Immature natural killer cell (primary cell): ENCODE measurements around the gene AUH. TPM values are rescaled to one million over a fixed set of nuclear protein-coding genes. Genes with fewer than 3 reads are reported as not detected.

Source experiments
- DNase-seq, 3 donors: peaks; one replicate each; pipeline ENCODE4 v3.0.0; 2022; ENCODE audit warnings: mixed read lengths in 1 of 3
- H3K27ac Mint-ChIP-seq, 6 donors: one replicate each; pipeline ENCODE4 v1.8.0; 2020; ENCODE audit warnings: mixed read lengths in 6 of 6, mild to moderate bottlenecking in 5 of 6, inconsistent platforms in 4 of 6, moderate library complexity in 3 of 6
- H3K27me3 Mint-ChIP-seq, 3 donors: one replicate each; pipeline ENCODE4 v1.8.0; 2020 to 2021; ENCODE audit warnings: low read depth in 3 of 3, mild to moderate bottlenecking in 3 of 3, mixed read lengths in 3 of 3, moderate library complexity in 3 of 3, inconsistent platforms in 1 of 3
- H3K36me3 Mint-ChIP-seq, 3 donors: one replicate each; pipeline ENCODE4 v1.8.0; 2020; ENCODE audit warnings: mixed read lengths in 3 of 3, inconsistent platforms in 2 of 3, mild to moderate bottlenecking in 2 of 3
- H3K4me1 Mint-ChIP-seq, 2 donors: one replicate each; pipeline ENCODE4 v1.8.0; 2020; ENCODE audit warnings: inconsistent platforms in 2 of 2, mild to moderate bottlenecking in 2 of 2, mixed read lengths in 2 of 2, moderate library complexity in 1 of 2
- H3K4me3 Mint-ChIP-seq, 5 donors: one replicate each; pipeline ENCODE4 v1.8.0; 2020; ENCODE audit warnings: mild to moderate bottlenecking in 5 of 5, mixed read lengths in 5 of 5, inconsistent platforms in 3 of 5, moderate library complexity in 3 of 5
- H3K9me3 Mint-ChIP-seq, 6 donors: one replicate each; pipeline ENCODE4 v1.8.0; 2020; ENCODE audit warnings: mild to moderate bottlenecking in 6 of 6, mixed read lengths in 6 of 6, inconsistent platforms in 4 of 6, moderate library complexity in 3 of 6
- polyA plus RNA-seq, 3 donors: library from polyadenylated mRNA; unstranded; fragments of 300-500 nt; fragmentation: Illumina TruSeq; gene quantifications; one replicate each; pipeline ENCODE4 v1.2.3, GENCODE V29; 2021

Gene AUH
- polyA plus RNA-seq, 3 donors from 2014 or later, result 16.9 to 23.2 (median 18.2) TPM

DNA sequence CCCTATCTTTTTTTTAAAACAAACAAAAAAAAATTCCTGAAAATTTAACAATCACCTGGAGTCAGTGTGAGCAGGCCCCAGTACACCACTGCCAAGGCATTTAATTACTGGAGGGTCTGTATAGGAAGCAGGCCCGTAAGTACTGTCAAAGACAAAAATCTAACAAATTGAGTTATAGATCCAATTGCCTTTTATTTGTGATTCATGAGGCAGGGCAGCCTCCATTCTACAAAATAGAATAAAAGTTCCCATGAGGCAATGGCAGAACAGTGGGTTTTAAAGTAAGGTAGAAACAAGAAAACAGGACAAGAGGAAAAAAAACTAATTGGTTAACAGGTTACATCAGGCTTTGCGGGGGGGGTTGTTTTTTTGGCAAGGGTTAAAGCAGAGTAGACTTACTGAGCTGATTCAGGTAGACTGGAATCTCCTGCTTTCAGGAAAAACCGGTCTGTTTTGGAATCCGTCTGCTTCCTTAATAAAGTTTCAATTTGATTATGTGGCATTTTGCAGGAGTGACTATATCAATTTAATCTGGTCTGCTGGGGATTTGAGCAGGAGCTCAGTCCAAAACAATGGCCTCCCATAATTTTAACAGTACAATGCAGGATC lies 48.9 kb downstream of the AUH start:
- no peak for DNase-seq
- H3K27ac Mint-ChIP-seq, result no peak overlapping the region
- H3K4me1 Mint-ChIP-seq, result peaks cover 3 to 14% of the 10 kb centered on the region in 2 donors
- H3K9me3 Mint-ChIP-seq, result no peaks in the 10 kb centered on the region
- no peak overlapping the region for H3K4me3 Mint-ChIP-seq
- H3K36me3 Mint-ChIP-seq, result peaks cover 13 to 33% (median 22%) of the 10 kb centered on the region in 3 donors
- H3K27me3 Mint-ChIP-seq, result peaks cover 0 to 2% (median 0%) of the 10 kb centered on the region in 3 donors

DNA sequence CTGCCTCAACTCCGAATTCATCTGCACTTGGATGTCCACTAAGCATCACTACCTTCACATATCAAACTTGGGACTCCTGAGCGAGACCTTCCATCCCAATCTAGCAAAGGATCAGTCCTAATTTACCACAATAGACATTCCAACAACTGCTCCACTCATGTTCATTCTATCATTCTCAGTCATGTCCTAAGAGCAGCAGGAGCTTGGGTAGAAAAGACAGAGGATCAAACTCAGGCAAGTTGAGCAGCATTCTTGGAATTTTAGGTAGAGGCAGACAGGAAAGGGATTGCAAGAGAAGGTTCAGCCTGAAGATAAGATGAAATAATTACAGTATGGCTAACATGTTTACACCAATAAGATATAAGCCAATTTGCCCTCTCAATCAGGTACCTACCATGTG lies 51.7 kb downstream of the AUH start:
- no peak overlapping the region for H3K4me3 Mint-ChIP-seq
- H3K36me3 Mint-ChIP-seq, result peaks cover 9 to 24% (median 23%) of the 10 kb centered on the region in 3 donors
- H3K9me3 Mint-ChIP-seq, result no peaks in the 10 kb centered on the region
- H3K27me3 Mint-ChIP-seq, result peaks cover 0 to 2% (median 0%) of the 10 kb centered on the region in 3 donors
- no peak overlapping the region for H3K27ac Mint-ChIP-seq
- H3K4me1 Mint-ChIP-seq, result peaks cover 11 to 26% of the 10 kb centered on the region in 2 donors
- DNase-seq, result no peak

DNA sequence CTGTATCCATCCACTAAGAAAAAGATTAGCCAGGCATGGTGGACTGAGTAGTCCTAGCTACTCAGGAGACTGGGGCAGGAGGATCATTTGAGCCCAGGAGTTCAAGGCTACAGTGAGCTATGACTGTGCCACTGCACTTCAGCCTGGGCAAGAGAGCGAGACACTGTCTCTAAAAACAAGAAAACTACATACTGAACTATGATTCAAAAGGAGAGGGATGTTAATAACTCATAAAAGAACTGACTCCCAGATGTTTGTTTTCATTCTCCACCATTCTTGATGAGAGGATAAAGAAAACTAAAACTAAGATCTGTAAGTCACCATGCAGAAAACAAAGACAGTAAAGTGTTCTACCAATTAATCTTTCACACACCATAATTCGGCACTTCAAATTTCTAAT lies 53.5 kb downstream of the AUH start:
- peak overlapping the region in 1 of 6 donors; percentile 14 for H3K27ac Mint-ChIP-seq
- no peak for DNase-seq
- peaks cover 9 to 24% (median 23%) of the 10 kb centered on the region in 3 donors for H3K36me3 Mint-ChIP-seq
- no peak overlapping the region for H3K4me3 Mint-ChIP-seq
- H3K27me3 Mint-ChIP-seq, result peaks cover 0 to 2% (median 0%) of the 10 kb centered on the region in 3 donors
- H3K4me1 Mint-ChIP-seq, result peaks cover 17 to 34% of the 10 kb centered on the region in 2 donors
- H3K9me3 Mint-ChIP-seq, result no peaks in the 10 kb centered on the region

DNA sequence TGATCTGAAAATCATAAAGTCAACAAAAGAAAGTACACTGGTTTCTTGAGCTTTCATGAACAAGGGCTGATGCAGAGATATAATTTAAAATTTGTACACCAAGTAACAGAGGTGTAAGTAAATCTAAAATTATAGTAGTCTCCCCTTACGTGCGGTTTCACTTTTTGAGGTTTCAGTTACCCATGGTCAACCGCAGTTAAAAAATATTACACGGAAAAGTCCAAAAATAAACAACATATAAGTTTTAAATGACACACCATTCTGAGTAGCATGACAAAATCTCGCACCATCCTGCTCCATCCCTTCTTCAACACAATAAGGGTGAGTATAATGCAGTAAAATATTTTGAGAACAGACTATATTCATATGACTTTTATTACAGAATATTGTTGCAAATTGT lies 54.4 kb downstream of the AUH start:
- Mint-ChIP-seq H3K9me3 (no peaks in the 10 kb centered on the region), H3K36me3 (peaks cover 4 to 20% (median 19%) of the 10 kb centered on the region in 3 donors), H3K4me1 (peaks cover 17 to 34% of the 10 kb centered on the region in 2 donors), H3K4me3 (no peak overlapping the region), H3K27me3 (peaks cover 0 to 2% (median 0%) of the 10 kb centered on the region in 3 donors), H3K27ac (peak overlapping the region in 1 of 6 donors; percentile 48)
- no peak for DNase-seq

DNA sequence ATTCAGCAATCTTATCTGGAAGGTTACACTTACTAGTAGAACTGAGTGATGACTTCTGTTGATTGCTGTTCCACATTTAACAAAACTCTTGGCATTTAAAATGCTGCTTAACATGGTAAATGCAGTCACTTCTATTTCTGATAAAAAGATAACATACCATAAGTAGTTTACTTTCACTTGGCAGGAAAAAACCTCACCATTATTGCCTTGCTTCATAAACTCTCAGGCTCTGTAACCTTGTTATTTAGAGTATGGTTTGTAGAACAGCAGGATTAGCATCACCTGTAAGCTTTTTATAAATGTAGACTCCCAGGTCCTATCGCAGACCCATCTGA lies 55.5 kb downstream of the AUH start:
- DNase-seq, result no peak
- peaks cover 17 to 34% of the 10 kb centered on the region in 2 donors for H3K4me1 Mint-ChIP-seq
- peaks cover 0 to 2% (median 0%) of the 10 kb centered on the region in 3 donors for H3K27me3 Mint-ChIP-seq
- H3K4me3 Mint-ChIP-seq, result no peak overlapping the region
- H3K27ac Mint-ChIP-seq, result peak overlapping the region in 1 of 6 donors; percentile 2
- H3K9me3 Mint-ChIP-seq, result no peaks in the 10 kb centered on the region
- H3K36me3 Mint-ChIP-seq, result peaks cover 4 to 20% (median 19%) of the 10 kb centered on the region in 3 donors

DNA sequence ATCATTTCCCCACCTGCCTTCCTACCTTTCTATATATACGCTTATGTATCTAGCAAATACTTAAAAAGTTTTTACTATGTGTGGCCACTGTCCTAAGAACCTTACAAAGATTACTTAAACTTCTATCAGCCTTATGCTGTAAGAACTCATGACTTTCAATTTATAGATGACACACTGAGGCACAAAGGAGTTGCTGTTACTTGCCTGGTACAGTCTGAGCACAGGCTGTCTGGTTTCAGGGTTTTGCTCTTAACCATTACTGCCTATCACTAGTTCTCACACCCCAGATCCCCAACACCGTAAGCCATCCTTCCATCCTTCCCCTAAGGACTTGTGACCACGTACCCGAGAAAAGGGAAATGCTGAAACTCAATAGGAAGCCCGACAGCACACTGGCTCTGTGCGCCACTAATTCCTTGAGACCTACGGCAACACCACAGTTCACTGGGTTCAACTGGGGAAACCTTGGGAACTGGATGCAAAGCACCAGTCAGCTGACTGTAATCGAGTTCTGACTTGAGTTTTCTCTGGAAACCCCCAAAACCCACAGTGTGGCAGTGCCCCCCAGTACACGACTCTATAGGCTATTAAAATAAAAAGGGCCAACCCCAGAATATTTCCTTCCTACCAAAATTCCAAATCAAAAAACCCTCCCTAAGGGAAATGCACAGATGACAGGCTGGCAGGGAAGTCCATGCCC lies 56.0 kb downstream of the AUH start:
- H3K4me3 Mint-ChIP-seq, result no peak overlapping the region
- no peaks in the 10 kb centered on the region for H3K9me3 Mint-ChIP-seq
- H3K36me3 Mint-ChIP-seq, result peaks cover 4 to 20% (median 19%) of the 10 kb centered on the region in 3 donors
- peak overlapping the region in 3 of 6 donors; percentile 2 to 47 (median 26) for H3K27ac Mint-ChIP-seq
- no peak for DNase-seq
- peaks cover 17 to 34% of the 10 kb centered on the region in 2 donors for H3K4me1 Mint-ChIP-seq
- peaks cover 0 to 2% (median 0%) of the 10 kb centered on the region in 3 donors for H3K27me3 Mint-ChIP-seq

DNA sequence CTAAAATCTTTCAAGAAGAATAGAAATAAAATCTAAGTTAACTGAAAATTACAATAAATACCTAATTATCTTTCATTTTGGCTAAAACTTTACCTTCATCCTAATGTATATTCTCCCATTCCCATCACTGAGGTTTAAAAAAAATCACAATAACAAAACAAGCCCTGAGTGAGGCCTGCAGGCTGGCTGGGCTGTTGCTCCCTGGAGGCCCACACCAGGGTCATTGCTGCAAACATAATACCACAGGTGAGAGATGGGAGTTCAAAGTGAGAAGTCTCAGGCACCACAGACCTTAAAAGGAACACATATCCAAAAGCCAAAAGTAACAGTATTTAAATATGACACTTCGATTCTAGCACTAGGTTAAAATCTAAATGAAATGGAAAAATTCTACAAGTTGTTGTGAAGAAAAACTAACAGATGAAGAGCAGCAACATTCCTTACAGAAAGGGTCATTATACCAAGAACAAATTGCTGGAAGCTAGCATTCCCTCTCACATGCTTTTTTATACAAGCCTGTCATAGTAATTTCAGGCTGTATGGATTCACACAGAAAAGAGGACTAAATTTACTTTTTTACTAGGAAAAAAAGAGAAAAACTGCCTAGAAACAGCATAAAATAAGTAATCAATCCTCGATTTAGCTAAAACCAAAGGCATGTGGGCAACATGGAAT lies 57.8 kb downstream of the AUH start:
- H3K4me3 Mint-ChIP-seq, result no peak overlapping the region
- no peak overlapping the region for H3K27ac Mint-ChIP-seq
- peaks cover 4 to 6% (median 5%) of the 10 kb centered on the region in 3 donors for H3K36me3 Mint-ChIP-seq
- no peaks in the 10 kb centered on the region for H3K9me3 Mint-ChIP-seq
- H3K27me3 Mint-ChIP-seq, result peaks cover 0 to 1% (median 0%) of the 10 kb centered on the region in 3 donors
- peaks cover 17 to 44% of the 10 kb centered on the region in 2 donors for H3K4me1 Mint-ChIP-seq
- no peak for DNase-seq

DNA sequence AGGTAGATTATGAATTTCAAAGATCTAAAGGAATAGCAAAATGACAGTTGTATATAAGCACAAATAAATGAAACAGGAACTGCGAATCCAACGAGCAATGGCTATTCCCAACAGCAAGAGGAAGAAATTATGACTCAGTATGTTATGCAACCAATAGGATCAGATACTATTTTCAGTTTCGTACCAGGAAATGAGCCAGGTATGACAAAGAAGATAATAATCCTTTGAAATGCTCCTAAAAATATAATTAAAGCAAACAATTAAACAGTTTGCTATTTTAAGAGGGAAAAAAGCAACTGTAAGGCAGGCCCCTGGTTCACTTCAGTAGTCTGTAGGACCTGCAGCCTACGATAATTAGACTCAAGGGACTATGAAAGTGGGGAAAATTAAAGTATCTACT lies 58.9 kb downstream of the AUH start:
- H3K4me3 Mint-ChIP-seq, result no peak overlapping the region
- no peak for DNase-seq
- H3K4me1 Mint-ChIP-seq, result peaks cover 14 to 40% of the 10 kb centered on the region in 2 donors
- no peak overlapping the region for H3K27ac Mint-ChIP-seq
- H3K27me3 Mint-ChIP-seq, result peaks cover 0 to 1% (median 0%) of the 10 kb centered on the region in 3 donors
- H3K9me3 Mint-ChIP-seq, result no peaks in the 10 kb centered on the region
- H3K36me3 Mint-ChIP-seq, result peaks cover 0 to 6% (median 1%) of the 10 kb centered on the region in 3 donors

DNA sequence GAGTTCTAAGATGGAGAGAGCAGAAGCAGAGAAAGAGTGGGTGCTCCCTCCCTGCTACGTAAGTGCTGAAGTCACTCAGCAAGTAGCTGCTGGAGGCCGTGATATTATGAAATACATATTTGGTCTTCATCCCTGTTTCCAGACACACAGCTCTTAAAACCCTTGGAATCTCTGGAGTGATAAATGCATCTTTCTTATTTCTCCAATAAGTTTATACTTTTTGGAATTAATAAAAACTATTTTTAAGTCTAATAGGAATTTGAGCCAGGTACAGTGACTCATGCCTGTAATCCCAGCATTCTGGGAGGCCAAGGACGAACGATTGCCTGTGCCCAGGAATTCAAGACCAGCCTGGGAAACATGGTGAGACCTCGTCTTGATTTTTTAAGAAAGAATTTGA lies 60.6 kb downstream of the AUH start:
- no peaks in the 10 kb centered on the region for H3K9me3 Mint-ChIP-seq
- H3K27ac Mint-ChIP-seq, result no peak overlapping the region
- H3K36me3 Mint-ChIP-seq, result peaks cover 8 to 12% (median 8%) of the 10 kb centered on the region in 3 donors
- H3K4me3 Mint-ChIP-seq, result no peak overlapping the region
- peaks cover 0 to 1% (median 0%) of the 10 kb centered on the region in 3 donors for H3K27me3 Mint-ChIP-seq
- DNase-seq, result no peak
- peaks cover 11 to 27% of the 10 kb centered on the region in 2 donors for H3K4me1 Mint-ChIP-seq

DNA sequence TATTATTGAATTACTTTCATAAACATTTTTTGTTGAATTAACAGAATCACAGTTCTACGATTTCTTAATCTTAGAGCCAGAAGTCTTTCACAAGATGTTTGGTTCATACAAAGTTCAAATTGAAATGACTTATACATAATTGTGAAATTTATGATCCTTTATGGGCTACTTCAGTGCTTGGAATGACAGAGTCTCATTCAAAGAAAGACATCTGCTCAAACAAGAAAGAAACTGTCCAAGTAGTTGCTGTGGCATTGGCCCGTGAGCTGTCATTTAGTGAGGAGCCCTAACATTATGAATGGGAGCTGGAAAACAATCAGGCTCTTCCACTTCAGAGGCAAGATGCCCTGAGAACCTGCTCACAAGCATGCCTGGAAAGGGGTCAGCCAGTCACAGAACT lies 63.4 kb downstream of the AUH start:
- DNase-seq, result no peak
- Mint-ChIP-seq H3K27me3 (peaks cover 0 to 1% (median 0%) of the 10 kb centered on the region in 3 donors), H3K4me1 (peaks cover 0 to 9% of the 10 kb centered on the region in 2 donors), H3K27ac (no peak overlapping the region), H3K9me3 (no peaks in the 10 kb centered on the region), H3K36me3 (peaks cover 23 to 31% (median 23%) of the 10 kb centered on the region in 3 donors), H3K4me3 (no peak overlapping the region)

DNA sequence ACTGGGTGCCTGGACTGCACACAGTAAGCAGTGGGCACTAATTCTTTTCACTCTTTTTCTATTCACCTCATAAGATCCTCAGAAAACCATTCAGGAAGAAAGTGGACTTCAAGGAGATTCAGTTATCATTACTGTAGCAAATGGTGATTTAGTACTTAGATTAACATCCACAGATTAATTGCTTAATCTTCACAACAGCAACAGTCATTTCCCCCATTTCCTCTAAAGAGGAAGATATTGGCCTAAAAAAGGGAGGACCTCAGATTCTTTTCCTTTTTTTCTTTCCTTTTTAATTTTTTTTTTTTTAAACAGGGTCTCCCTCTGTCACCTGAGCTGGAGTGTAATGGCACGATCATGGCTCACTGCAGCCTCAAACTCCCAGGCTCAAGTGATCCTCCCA lies 64.4 kb downstream of the AUH start:
- Mint-ChIP-seq H3K27me3 (peaks cover 0 to 1% (median 0%) of the 10 kb centered on the region in 3 donors), H3K36me3 (peaks cover 31 to 40% (median 32%) of the 10 kb centered on the region in 3 donors), H3K4me3 (no peak overlapping the region), H3K9me3 (no peaks in the 10 kb centered on the region), H3K4me1 (peaks cover 0 to 9% of the 10 kb centered on the region in 2 donors), H3K27ac (peak overlapping the region in 3 of 6 donors; percentile 7 to 30 (median 20))
- no peak for DNase-seq

DNA sequence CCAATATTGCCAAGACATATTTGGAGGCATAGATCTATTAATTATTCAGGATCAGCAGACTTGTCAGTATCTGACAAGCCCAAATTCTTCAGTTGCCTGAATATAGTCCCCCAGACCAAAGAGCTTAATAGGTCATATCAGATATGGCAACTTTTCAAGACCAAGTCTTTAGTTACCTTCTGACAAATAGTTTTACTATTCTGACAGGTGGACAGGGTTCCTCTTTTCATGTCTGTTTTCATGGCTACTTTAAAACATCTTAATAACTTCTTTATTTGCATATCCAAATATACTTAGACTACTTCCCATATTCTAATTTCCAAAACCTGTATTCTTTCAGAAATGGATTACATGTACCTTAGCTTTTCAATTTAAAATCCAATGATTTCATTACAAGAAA lies 65.4 kb downstream of the AUH start:
- Mint-ChIP-seq H3K36me3 (peaks cover 31 to 44% (median 35%) of the 10 kb centered on the region in 3 donors), H3K4me3 (no peak overlapping the region), H3K27ac (no peak overlapping the region), H3K9me3 (no peaks in the 10 kb centered on the region), H3K27me3 (peaks cover 0 to 1% (median 0%) of the 10 kb centered on the region in 3 donors), H3K4me1 (peaks cover 0 to 9% of the 10 kb centered on the region in 2 donors)
- no peak for DNase-seq

DNA sequence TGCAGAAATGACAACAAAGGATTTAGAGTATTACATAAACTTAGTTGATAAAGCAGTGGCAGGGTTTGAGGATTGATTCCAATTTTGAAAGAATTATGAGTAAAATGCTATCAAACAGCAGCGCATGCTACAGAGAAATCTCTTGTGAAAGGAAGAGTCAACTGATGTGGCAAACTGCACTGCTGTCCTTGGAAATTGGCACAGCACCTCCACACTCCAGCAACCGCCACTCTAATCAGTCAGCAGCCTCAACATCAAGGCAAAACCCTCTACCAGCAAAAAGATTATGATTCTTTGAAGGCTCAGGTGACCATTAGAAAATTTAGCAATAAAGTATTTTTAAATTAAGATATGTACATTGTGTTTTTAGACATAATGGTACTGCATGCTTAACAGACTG lies 66.4 kb downstream of the AUH start:
- Mint-ChIP-seq H3K4me3 (no peak overlapping the region), H3K27ac (no peak overlapping the region), H3K4me1 (peaks cover 0 to 5% of the 10 kb centered on the region in 2 donors), H3K36me3 (peaks cover 39 to 48% (median 41%) of the 10 kb centered on the region in 3 donors), H3K27me3 (peaks cover 0 to 1% (median 0%) of the 10 kb centered on the region in 3 donors), H3K9me3 (no peaks in the 10 kb centered on the region)
- no peak for DNase-seq

DNA sequence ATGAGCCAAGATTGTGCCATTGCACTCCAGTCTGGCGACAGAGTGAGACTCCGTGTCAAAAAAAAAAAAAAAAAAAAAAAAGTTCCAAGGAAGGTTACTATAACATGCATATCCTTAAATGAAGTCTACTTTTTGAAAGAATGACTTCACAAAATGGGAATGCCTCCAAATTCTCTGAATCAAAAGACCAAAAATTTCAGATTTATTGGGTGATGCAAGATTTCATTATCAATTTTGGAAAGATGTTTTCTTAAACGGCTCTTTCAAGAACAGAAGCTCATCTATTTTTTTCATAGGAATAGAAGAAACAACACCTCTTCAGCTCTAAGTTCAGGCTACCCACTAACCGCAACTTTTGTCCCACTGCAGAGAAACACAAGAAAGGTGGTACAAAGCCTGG lies 69.9 kb downstream of the AUH start:
- no peaks in the 10 kb centered on the region for H3K4me1 Mint-ChIP-seq
- no peaks in the 10 kb centered on the region for H3K9me3 Mint-ChIP-seq
- H3K27ac Mint-ChIP-seq, result no peak overlapping the region
- H3K36me3 Mint-ChIP-seq, result peaks cover 30 to 44% (median 37%) of the 10 kb centered on the region in 3 donors
- no peak overlapping the region for H3K4me3 Mint-ChIP-seq
- no peak for DNase-seq
- H3K27me3 Mint-ChIP-seq, result no peaks in the 10 kb centered on the region
